ENCODE data around the gene PARVA. TPM values are rescaled to one million over a fixed set of nuclear protein-coding genes. Genes with fewer than 3 reads are reported as not detected.

The PARVA gene
- total and polyA plus RNA-seq, 2 of the 8 experiments (the other 6 are each of a cell fraction or from before 2014, with no cell fraction given) = 3.1 to 13.5 TPM

DNA sequence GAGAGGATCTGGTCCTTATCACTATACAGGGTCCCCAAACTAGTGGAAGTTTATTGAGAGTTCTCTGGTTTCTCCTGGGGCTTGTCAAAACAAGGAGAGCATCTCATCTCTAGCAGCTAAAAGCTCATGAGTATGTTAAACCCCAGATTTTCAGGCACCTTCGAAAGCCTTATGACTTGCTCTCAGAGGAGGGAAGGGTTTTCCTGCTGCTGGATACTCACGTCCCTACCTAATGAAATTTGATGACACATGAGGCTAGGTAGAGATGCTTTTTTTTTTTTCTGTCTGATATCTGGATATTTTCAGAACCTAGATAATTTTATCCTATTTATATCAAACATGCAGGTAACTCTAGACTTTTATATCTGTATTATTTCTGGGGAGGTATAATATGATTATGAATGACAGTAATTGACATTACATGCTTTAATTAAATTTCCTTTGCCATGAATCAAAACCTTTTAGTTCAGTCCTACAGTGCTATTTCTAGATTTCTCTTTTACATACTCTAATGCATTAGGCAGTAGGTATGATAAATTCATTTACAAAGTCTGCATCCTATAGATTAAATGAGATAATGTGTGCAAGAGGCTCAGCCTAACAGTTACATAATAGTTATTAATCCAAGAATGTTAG, 73.9 kb downstream of the PARVA start (continued):
- TF ChIP-seq YY1 (IDR thresholded peaks at IDR 0.05; ENCODE audit: low read depth, low read length) (no peak), E2F6 (IDR thresholded peaks at IDR 0.05) (no peak), CEBPB (IDR thresholded peaks at IDR 0.05; ENCODE audit: low read depth, low read length) (no peak)

Data from H1 (cell line).